Mesendoderm (in vitro differentiated cells): ENCODE measurements around the gene BBS1.

Experiments used
- DNase-seq: peaks from one replicate; pipeline ENCODE4 v3.0.0; 2013
- H2AK5ac ChIP-seq: 2 replicates; pipeline ENCODE4 v1.6.1; 2013; ENCODE audit warnings: low read length, inconsistent platforms
- H2BK120ac ChIP-seq: 2 replicates; pipeline ENCODE4 v1.6.1; 2013; ENCODE audit warnings: low read depth, mild to moderate bottlenecking, low read length, moderate library complexity, mixed read lengths
- H2BK15ac ChIP-seq: replicated peaks from 2 replicates; pipeline ENCODE4 v1.6.1; 2013; ENCODE audit warnings: low read depth, mild to moderate bottlenecking, moderate library complexity
- H2BK5ac ChIP-seq: 2 replicates; pipeline ENCODE4 v1.6.1; 2013; ENCODE audit warnings: low read length, inconsistent platforms
- H3K18ac ChIP-seq: 2 replicates; pipeline ENCODE4 v1.6.1; 2013; ENCODE audit warnings: mild to moderate bottlenecking, low read length, mixed read lengths
- H3K23ac ChIP-seq: one replicate; pipeline ENCODE4 v1.6.1; 2013; ENCODE audit warnings: low read length
- H3K27ac ChIP-seq: 2 replicates; pipeline ENCODE4 v1.5.1; 2013; ENCODE audit warnings: low read depth, mild to moderate bottlenecking, inconsistent platforms, low read length, moderate library complexity
- H3K27me3 ChIP-seq: 2 replicates; pipeline ENCODE4 v1.6.1; 2013; ENCODE audit warnings: low read length, control low read depth, mild to moderate bottlenecking, inconsistent platforms; ENCODE audit not compliant: insufficient read depth, poor library complexity
- H3K36me3 ChIP-seq: 2 replicates; pipeline ENCODE4 v1.6.1; 2013; ENCODE audit warnings: low read length, inconsistent platforms; ENCODE audit not compliant: control insufficient read depth, insufficient read depth
- H3K4ac ChIP-seq: one replicate; pipeline ENCODE4 v1.6.1; 2013; ENCODE audit warnings: low read depth, mild to moderate bottlenecking, low read length, moderate library complexity
- H3K4me1 ChIP-seq: 2 replicates; pipeline ENCODE4 v1.6.1; 2013; ENCODE audit warnings: low read depth, low read length, inconsistent platforms; ENCODE audit not compliant: control insufficient read depth
- H3K4me2 ChIP-seq: 2 replicates; pipeline ENCODE4 v1.6.1; 2013; ENCODE audit warnings: low read length
- H3K4me3 ChIP-seq: 2 replicates; pipeline ENCODE4 v1.5.1; 2013; ENCODE audit warnings: mild to moderate bottlenecking, low read length
- H3K56ac ChIP-seq: one replicate; pipeline ENCODE4 v1.6.1; 2013; ENCODE audit warnings: low read length
- H3K79me1 ChIP-seq: 2 replicates; pipeline ENCODE4 v1.6.1; 2013; ENCODE audit warnings: low read length, inconsistent platforms
- H3K79me2 ChIP-seq: 2 replicates; pipeline ENCODE4 v1.6.1; 2013; ENCODE audit warnings: mild to moderate bottlenecking, low read length; ENCODE audit not compliant: control insufficient read depth, insufficient read depth
- H3K9ac ChIP-seq: 2 replicates; pipeline ENCODE4 v1.6.1; 2013; ENCODE audit warnings: low read length, inconsistent platforms
- H4K5ac ChIP-seq: one replicate; pipeline ENCODE4 v1.6.1; 2013; ENCODE audit warnings: low read length
- H4K8ac ChIP-seq: one replicate; pipeline ENCODE4 v1.6.1; 2013; ENCODE audit warnings: low read depth, mild to moderate bottlenecking, control low read depth, low read length, moderate library complexity
- WGBS: extraction: QIAGEN DNeasy Blood & Tissue Kit; methylation state at CpG from one replicate; pipeline ENCODE4 v1.1.7; 2013; ENCODE audit warnings: low lambda C conversion rate, missing lambda C conversion rate; ENCODE audit not compliant: insufficient coverage; ENCODE audit errors: extremely low coverage; 5-methylcytosine and 5-hydroxymethylcytosine counted together

BBS1 gene

GRCh38 chr11:66546966-66547661 is 36.7 kb downstream of the BBS1 start:
- H2BK5ac ChIP-seq, result no peak overlapping the region
- no peaks in the 10 kb centered on the region for H3K36me3 ChIP-seq
- H3K18ac ChIP-seq, result no peak overlapping the region
- H2BK15ac ChIP-seq, result no peak overlapping the region
- no peak overlapping the region for H2BK120ac ChIP-seq
- H4K5ac ChIP-seq, result no peak overlapping the region
- WGBS, result no CpG with 5 or more reads among the region's 18 CpGs
- H3K27ac ChIP-seq, result no peak overlapping the region
- H2AK5ac ChIP-seq, result no peak overlapping the region
- no peak overlapping the region for H3K4ac ChIP-seq
- no peaks in the 10 kb centered on the region for H3K79me1 ChIP-seq
- peak; percentile 38 for DNase-seq
- H3K9ac ChIP-seq, result no peak overlapping the region
- peak overlapping the region; percentile 7 for H3K56ac ChIP-seq
- H3K4me2 ChIP-seq, result no peak overlapping the region
- H3K27me3 ChIP-seq, result no peaks in the 10 kb centered on the region
- H4K8ac ChIP-seq, result no peak overlapping the region
- no peaks in the 10 kb centered on the region for H3K4me1 ChIP-seq
- no peaks in the 10 kb centered on the region for H3K79me2 ChIP-seq
- no peak overlapping the region for H3K4me3 ChIP-seq
- no peak overlapping the region for H3K23ac ChIP-seq

DNA sequence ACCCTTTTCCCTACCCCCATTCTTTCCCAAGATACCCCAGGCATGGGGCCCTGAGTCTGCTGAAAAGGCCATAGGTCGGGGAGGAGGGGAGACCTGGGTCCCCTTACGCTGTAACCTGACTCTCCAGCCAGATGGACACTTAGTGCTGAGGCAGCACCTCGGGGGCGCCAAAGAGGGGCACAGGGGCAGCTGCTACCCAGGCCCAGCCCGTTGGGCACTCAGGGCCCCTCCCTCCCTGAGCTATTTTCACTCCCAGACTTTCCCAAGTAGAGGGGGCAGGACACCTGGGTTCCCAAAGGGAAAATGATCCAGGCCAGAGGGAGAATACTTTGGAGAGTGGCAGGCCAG is 37.2 kb downstream of the BBS1 start:
- H3K79me2 ChIP-seq, result no peaks in the 10 kb centered on the region
- H3K9ac ChIP-seq, result no peak overlapping the region
- no peak for DNase-seq
- H2BK120ac ChIP-seq, result no peak overlapping the region
- no peak overlapping the region for H2BK5ac ChIP-seq
- H2AK5ac ChIP-seq, result no peak overlapping the region
- H3K4ac ChIP-seq, result no peak overlapping the region
- no peak overlapping the region for H4K5ac ChIP-seq
- no peaks in the 10 kb centered on the region for H3K4me1 ChIP-seq
- no peak overlapping the region for H3K56ac ChIP-seq
- no peaks in the 10 kb centered on the region for H3K36me3 ChIP-seq
- no peak overlapping the region for H3K4me3 ChIP-seq
- H4K8ac ChIP-seq, result no peak overlapping the region
- no CpG with 5 or more reads among the region's 5 CpGs for WGBS
- no peak overlapping the region for H3K23ac ChIP-seq
- H3K79me1 ChIP-seq, result no peaks in the 10 kb centered on the region
- no peak overlapping the region for H3K18ac ChIP-seq
- no peak overlapping the region for H3K27ac ChIP-seq
- H3K27me3 ChIP-seq, result no peaks in the 10 kb centered on the region
- no peak overlapping the region for H2BK15ac ChIP-seq
- H3K4me2 ChIP-seq, result no peak overlapping the region

DNA sequence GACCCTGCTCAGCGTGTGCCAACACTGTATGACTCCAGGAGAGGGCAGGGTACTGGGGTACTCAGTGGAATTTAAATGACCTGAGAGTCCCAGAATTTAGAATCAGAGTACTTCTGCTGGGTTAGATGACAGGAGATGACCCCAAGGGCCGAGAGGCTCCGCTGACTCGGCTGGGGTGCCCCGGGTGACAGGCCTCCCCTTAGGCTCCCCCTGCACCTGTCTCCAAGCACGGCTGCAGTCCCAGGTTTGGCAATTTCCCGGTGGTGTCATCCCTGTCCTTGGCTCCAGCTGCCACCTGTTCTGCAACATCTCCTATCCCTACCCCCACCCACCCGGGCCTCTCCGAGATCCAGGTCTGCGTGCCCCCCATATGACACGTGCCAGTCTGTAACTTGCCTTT is 37.6 kb downstream of the BBS1 start:
- Histone ChIP-seq H3K4me1 (no peaks in the 10 kb centered on the region), H3K18ac (no peak overlapping the region), H3K79me1 (no peaks in the 10 kb centered on the region), H3K36me3 (no peaks in the 10 kb centered on the region), H3K79me2 (no peaks in the 10 kb centered on the region), H3K4me3 (no peak overlapping the region), H4K8ac (no peak overlapping the region), H3K4me2 (no peak overlapping the region), H3K56ac (no peak overlapping the region), H3K4ac (no peak overlapping the region), H2BK120ac (no peak overlapping the region), H2AK5ac (no peak overlapping the region), H3K9ac (no peak overlapping the region), H3K23ac (no peak overlapping the region), H2BK15ac (no peak overlapping the region), H2BK5ac (no peak overlapping the region), H4K5ac (no peak overlapping the region), H3K27ac (no peak overlapping the region), H3K27me3 (no peaks in the 10 kb centered on the region)
- DNase-seq, result no peak
- no CpG with 5 or more reads among the region's 11 CpGs for WGBS

GRCh38 chr11:66548774-66549630 is 38.6 kb downstream of the BBS1 start:
- WGBS, result no CpG with 5 or more reads among the region's 16 CpGs
- H3K23ac ChIP-seq, result no peak overlapping the region
- H3K79me2 ChIP-seq, result no peaks in the 10 kb centered on the region
- no peak overlapping the region for H2BK120ac ChIP-seq
- H3K4ac ChIP-seq, result no peak overlapping the region
- H3K27ac ChIP-seq, result no peak overlapping the region
- H2AK5ac ChIP-seq, result no peak overlapping the region
- H2BK15ac ChIP-seq, result no peak overlapping the region
- H3K18ac ChIP-seq, result no peak overlapping the region
- H4K8ac ChIP-seq, result no peak overlapping the region
- no peaks in the 10 kb centered on the region for H3K79me1 ChIP-seq
- no peaks in the 10 kb centered on the region for H3K36me3 ChIP-seq
- H3K56ac ChIP-seq, result no peak overlapping the region
- no peak overlapping the region for H4K5ac ChIP-seq
- no peak overlapping the region for H3K4me3 ChIP-seq
- no peak overlapping the region for H2BK5ac ChIP-seq
- no peaks in the 10 kb centered on the region for H3K4me1 ChIP-seq
- no peaks in the 10 kb centered on the region for H3K27me3 ChIP-seq
- no peak overlapping the region for H3K9ac ChIP-seq
- peak; percentile 27 for DNase-seq
- no peak overlapping the region for H3K4me2 ChIP-seq

- no peaks in the 10 kb centered on the region for H3K79me2 ChIP-seq
- no CpG with 5 or more reads among the region's 3 CpGs for WGBS
These were observed 39.3 kb downstream of the BBS1 start for GRCh38 chr11:66549696-66550095.

More at GRCh38 chr11:66549696-66550095, 39.3 kb downstream of the BBS1 start:
- Histone ChIP-seq H3K18ac (no peak overlapping the region), H3K4me3 (no peak overlapping the region), H3K4ac (no peak overlapping the region), H3K23ac (no peak overlapping the region), H2BK120ac (no peak overlapping the region), H3K56ac (no peak overlapping the region), H3K9ac (no peak overlapping the region), H3K4me1 (no peaks in the 10 kb centered on the region), H2BK5ac (no peak overlapping the region), H3K27ac (no peak overlapping the region), H3K36me3 (no peaks in the 10 kb centered on the region), H4K5ac (no peak overlapping the region), H3K4me2 (no peak overlapping the region), H2BK15ac (no peak overlapping the region), H2AK5ac (no peak overlapping the region), H3K79me1 (no peaks in the 10 kb centered on the region), H3K27me3 (no peaks in the 10 kb centered on the region), H4K8ac (no peak overlapping the region)
- no peak for DNase-seq
